HEK293T (cell line): ENCODE measurements around the gene TDRD5.

Source experiments
- CTCF ChIA-PET: fragments of 350-600 bp; formaldehyde crosslinking; extraction: SDS; loops from one replicate; lab custom pipeline; 2021; ENCODE audit warnings: antibody characterized with exemption, inconsistent platforms; lab: Yijun Ruan, JAX
- POLR2A ChIA-PET: fragments of 350-600 bp; formaldehyde crosslinking; extraction: SDS; loops from one replicate; lab custom pipeline; 2020; ENCODE audit warnings: antibody characterized with exemption, inconsistent platforms; lab: Yijun Ruan, JAX
- DNase-seq: peaks from one replicate; pipeline ENCODE4 v3.0.0; 2012; ENCODE audit warnings: mixed read lengths; ENCODE audit errors: extremely low spot score
- ARNT ChIP-seq: fragments of 450-650 bp; IDR thresholded peaks from 2 replicates; pipeline ENCODE4 v1.6.1; 2017; ENCODE audit warnings: mild to moderate bottlenecking
- BHLHE40 ChIP-seq: fragments of 450-650 bp; IDR thresholded peaks from 2 replicates; pipeline ENCODE4 v1.6.1; 2016; ENCODE audit warnings: mild to moderate bottlenecking, moderate library complexity, borderline replicate concordance
- CTBP1 ChIP-seq: fragments of 450-650 bp; IDR thresholded peaks from 2 replicates; pipeline ENCODE4 v1.6.1; 2016; ENCODE audit warnings: borderline replicate concordance
- ELF4 ChIP-seq: fragments of 450-650 bp; IDR thresholded peaks from 2 replicates; pipeline ENCODE4 v1.6.1; 2017; ENCODE audit warnings: antibody characterized with exemption
- FOXA1 ChIP-seq: fragments of 450-650 bp; IDR thresholded peaks from 2 replicates; pipeline ENCODE4 v1.6.1; 2016; ENCODE audit warnings: mild to moderate bottlenecking
- FOXK2 ChIP-seq: fragments of 450-650 bp; IDR thresholded peaks from 2 replicates; pipeline ENCODE4 v1.6.1; 2016; ENCODE audit warnings: mild to moderate bottlenecking
- FOXM1 ChIP-seq: fragments of 450-650 bp; IDR thresholded peaks from 2 replicates; pipeline ENCODE4 v1.6.1; 2017; ENCODE audit warnings: mild to moderate bottlenecking, borderline replicate concordance
- HDGF ChIP-seq: fragments of 450-650 bp; IDR thresholded peaks from 2 replicates; pipeline ENCODE4 v1.6.1; 2017; ENCODE audit warnings: antibody characterized with exemption, borderline replicate concordance
- L3MBTL2 ChIP-seq: fragments of 450-650 bp; conservative IDR thresholded peaks from 2 replicates; pipeline ENCODE4 v1.6.1; 2016; ENCODE audit warnings: mild to moderate bottlenecking
- LEF1 ChIP-seq: fragments of 450-650 bp; IDR thresholded peaks from 2 replicates; pipeline ENCODE4 v1.6.1; 2017; ENCODE audit warnings: mild to moderate bottlenecking, borderline replicate concordance
- NFRKB ChIP-seq: fragments of 450-650 bp; IDR thresholded peaks from 2 replicates; pipeline ENCODE4 v1.6.1; 2016; ENCODE audit warnings: mild to moderate bottlenecking, moderate library complexity
- PKNOX1 ChIP-seq: fragments of 450-650 bp; IDR thresholded peaks from 2 replicates; pipeline ENCODE4 v1.6.1; 2016
- SP1 ChIP-seq: fragments of 450-650 bp; IDR thresholded peaks from 2 replicates; pipeline ENCODE4 v1.6.1; 2017
- SUZ12 ChIP-seq: fragments of 450-650 bp; IDR thresholded peaks from 2 replicates; pipeline ENCODE4 v1.6.1; 2016; ENCODE audit warnings: mild to moderate bottlenecking
- TARDBP ChIP-seq: fragments of 450-650 bp; IDR thresholded peaks from 2 replicates; pipeline ENCODE4 v1.6.1; 2016
- ZNF384 ChIP-seq: fragments of 450-650 bp; IDR thresholded peaks from 2 replicates; pipeline ENCODE4 v1.6.1; 2016

TDRD5 gene

GRCh38 chr1:179612361-179612760, 20.7 kb downstream of the TDRD5 start:
- POLR2A ChIA-PET, result no interaction called here

GRCh38 chr1:179630719-179631118, 39.1 kb downstream of the TDRD5 start:
- ChIA-PET CTCF (no interaction called here), POLR2A (no interaction called here)
- DNase-seq, result no peak
- no peak for TF ChIP-seq L3MBTL2
- no peak for TF ChIP-seq HDGF
- TF ChIP-seq BHLHE40, result no peak
- TF ChIP-seq FOXM1, result no peak
- TF ChIP-seq ZNF384, result no peak
- TF ChIP-seq TARDBP, result no peak
- no peak for TF ChIP-seq ELF4
- TF ChIP-seq SUZ12, result no peak
- no peak for TF ChIP-seq ARNT
- TF ChIP-seq FOXA1, result no peak
- TF ChIP-seq PKNOX1, result no peak

More at GRCh38 chr1:179612361-179612760, 20.7 kb downstream of the TDRD5 start:
- TF ChIP-seq FOXM1 (no peak), HDGF (no peak)
- DNase-seq, result no peak
- CTCF ChIA-PET, result no interaction called here

- ChIA-PET POLR2A (no interaction called here), CTCF (no interaction called here)
- DNase-seq, result no peak
- TF ChIP-seq CTBP1 (no peak), PKNOX1 (no peak), HDGF (no peak), ELF4 (no peak), SUZ12 (no peak), BHLHE40 (no peak), ZNF384 (no peak), TARDBP (no peak)
Observed at GRCh38 chr1:179632868-179633267, 41.2 kb downstream of the TDRD5 start.

- DNase-seq, result no peak
- ChIA-PET CTCF (interaction anchor here (0.6 kb wide), 1 partner anchor 17 kb away, joined by 3 read pairs; no protein-coding TSS in a partner anchor), POLR2A (no interaction called here)
- TF ChIP-seq ARNT, result no peak
- TF ChIP-seq FOXM1, result no peak
- TF ChIP-seq CTBP1, result no peak
- no peak for TF ChIP-seq SUZ12
- TF ChIP-seq ZNF384, result no peak
- TF ChIP-seq NFRKB, result no peak
- no peak for TF ChIP-seq L3MBTL2
- TF ChIP-seq FOXA1, result no peak
- TF ChIP-seq PKNOX1, result no peak
- TF ChIP-seq TARDBP, result no peak
- no peak for TF ChIP-seq ELF4
- no peak for TF ChIP-seq FOXK2
- TF ChIP-seq SP1, result no peak
- TF ChIP-seq LEF1, result no peak
- TF ChIP-seq HDGF, result no peak
- no peak for TF ChIP-seq BHLHE40
Observed at GRCh38 chr1:179637211-179637860, 45.7 kb downstream of the TDRD5 start.

- POLR2A ChIA-PET, result no interaction called here
- CTCF ChIA-PET, result no interaction called here
- TF ChIP-seq NFRKB (no peak), LEF1 (no peak), ZNF384 (no peak), HDGF (no peak), ARNT (no peak), ELF4 (no peak), PKNOX1 (no peak), SUZ12 (no peak), FOXK2 (no peak), TARDBP (no peak), SP1 (no peak), CTBP1 (no peak), L3MBTL2 (no peak), BHLHE40 (no peak), FOXM1 (no peak), FOXA1 (no peak)
- DNase-seq, result no peak
Observed at GRCh38 chr1:179661018-179661417, 69.4 kb downstream of the TDRD5 start.

GRCh38 chr1:179663810-179664209, 72.2 kb downstream of the TDRD5 start:
- POLR2A ChIA-PET, result no interaction called here
- DNase-seq, result no peak
- TF ChIP-seq LEF1 (no peak), SUZ12 (no peak), FOXK2 (no peak), L3MBTL2 (no peak), PKNOX1 (no peak), HDGF (no peak), BHLHE40 (no peak), ELF4 (no peak), ARNT (no peak), TARDBP (no peak)
- CTCF ChIA-PET, result interaction anchor here (0.7 kb wide), 1 partner anchor 181 kb away, joined by 3 read pairs; no protein-coding TSS in a partner anchor
